Measurements from ENCODE around the gene PHLDA1. TPM values are rescaled to one million over a fixed set of nuclear protein-coding genes. Genes with fewer than 3 reads are reported as not detected.
A peak's percentile ranks its signal among the peaks of the same experiment; 100 is the strongest.

Gene PHLDA1
- total RNA-seq, 1 donor, result 52.5 TPM

GRCh38 chr12:76030341-76031080 is 1.1 kb downstream of the PHLDA1 start:
- H3K9me3 ChIP-seq (ENCODE audit: low read depth, low read length), result no peaks in the 10 kb centered on the region
- peaks cover 28% of the 10 kb centered on the region for H3K4me1 ChIP-seq (ENCODE audit: insufficient read depth, low read length)
- H3K4me3 ChIP-seq (ENCODE audit: low read length), result peak overlapping the region; percentile 62
- peaks cover 45% of the 10 kb centered on the region for H3K27me3 ChIP-seq (ENCODE audit: insufficient read depth, low read length)

DNA sequence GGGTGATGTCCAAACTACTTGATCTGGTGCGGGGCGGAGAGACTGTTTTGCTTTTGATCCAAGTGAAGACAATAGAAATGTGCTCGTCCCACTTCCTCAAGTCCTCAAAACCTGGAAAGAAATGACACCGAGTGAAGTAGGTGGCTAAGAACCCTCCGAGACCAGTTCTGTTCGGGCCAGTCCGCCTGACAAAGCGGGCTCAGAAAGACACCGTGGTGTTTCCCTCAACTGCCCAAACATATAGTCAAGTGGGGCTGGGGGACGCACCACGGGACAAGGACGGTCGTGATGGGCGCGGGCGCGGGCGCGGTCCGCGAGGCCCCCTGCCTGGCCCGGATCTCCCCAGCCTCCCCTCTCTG is 1.6 kb downstream of the PHLDA1 start:
- H3K27me3 ChIP-seq (ENCODE audit: insufficient read depth, low read length), result peaks cover 45% of the 10 kb centered on the region
- peak overlapping the region; percentile 62 for H3K4me3 ChIP-seq (ENCODE audit: low read length)
- H3K9me3 ChIP-seq (ENCODE audit: low read depth, low read length), result no peaks in the 10 kb centered on the region
- H3K4me1 ChIP-seq (ENCODE audit: insufficient read depth, low read length), result peaks cover 28% of the 10 kb centered on the region

- Histone ChIP-seq H3K9me3 (ENCODE audit: low read depth, low read length) (no peaks in the 10 kb centered on the region), H3K27me3 (ENCODE audit: insufficient read depth, low read length) (peaks cover 45% of the 10 kb centered on the region), H3K4me3 (ENCODE audit: low read length) (no peak overlapping the region), H3K4me1 (ENCODE audit: insufficient read depth, low read length) (peaks cover 28% of the 10 kb centered on the region)
These were observed 2.9 kb downstream of the PHLDA1 start for GRCh38 chr12:76028571-76029277.

GRCh38 chr12:76026643-76027063 is 4.9 kb downstream of the PHLDA1 start:
- H3K4me1 ChIP-seq (ENCODE audit: insufficient read depth, low read length), result peaks cover 18% of the 10 kb centered on the region
- H3K4me3 ChIP-seq (ENCODE audit: low read length), result no peak overlapping the region
- H3K27me3 ChIP-seq (ENCODE audit: insufficient read depth, low read length), result peaks cover 39% of the 10 kb centered on the region
- no peaks in the 10 kb centered on the region for H3K9me3 ChIP-seq (ENCODE audit: low read depth, low read length)

DNA sequence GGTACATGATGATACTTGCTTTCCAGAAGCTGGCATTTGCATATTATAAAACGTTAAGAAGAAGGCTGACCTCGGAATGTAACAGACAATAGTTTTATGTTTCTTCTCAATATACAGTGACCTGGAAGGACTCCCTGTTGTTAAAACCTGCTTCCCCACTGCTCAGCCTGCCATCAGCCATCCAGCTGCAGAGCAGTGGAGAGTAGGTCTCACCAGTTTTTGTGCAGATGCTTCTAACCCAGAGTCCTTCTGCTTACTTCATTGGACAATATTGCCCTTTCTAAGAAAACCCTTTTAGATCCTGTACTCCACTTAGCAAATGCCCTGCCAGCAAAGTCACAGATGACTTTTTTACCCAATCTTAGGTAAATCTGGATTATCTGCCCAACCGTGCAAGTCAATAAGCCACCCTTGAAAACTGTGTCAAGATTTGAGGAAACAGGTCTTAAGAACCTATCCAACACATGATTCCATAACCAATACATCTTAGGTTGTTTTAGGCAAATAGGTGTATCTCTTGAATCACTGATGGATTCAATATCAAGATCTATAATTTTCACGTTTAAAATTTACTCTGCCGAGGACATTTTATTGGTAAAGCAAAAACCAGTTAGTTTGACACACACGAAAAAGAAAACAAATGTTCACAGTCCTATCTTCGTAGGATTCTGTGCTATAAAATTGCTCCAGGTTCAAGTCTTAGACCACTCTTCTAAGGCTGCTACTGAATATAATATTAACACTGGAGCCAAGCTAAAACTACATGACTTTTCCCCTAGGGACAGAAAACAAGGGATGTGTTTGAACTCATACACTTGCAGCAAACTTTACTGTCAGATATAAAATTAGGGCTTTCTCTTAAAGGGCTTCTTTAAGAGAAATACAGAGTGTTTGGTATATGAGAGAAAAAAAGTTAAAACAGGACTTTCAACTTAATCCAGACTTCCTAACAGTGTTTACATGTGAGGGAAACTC is 5.7 kb downstream of the PHLDA1 start:
- no peak overlapping the region for H3K4me3 ChIP-seq (ENCODE audit: low read length)
- H3K27me3 ChIP-seq (ENCODE audit: insufficient read depth, low read length), result peaks cover 39% of the 10 kb centered on the region
- peaks cover 21% of the 10 kb centered on the region for H3K4me1 ChIP-seq (ENCODE audit: insufficient read depth, low read length)
- no peaks in the 10 kb centered on the region for H3K9me3 ChIP-seq (ENCODE audit: low read depth, low read length)

DNA sequence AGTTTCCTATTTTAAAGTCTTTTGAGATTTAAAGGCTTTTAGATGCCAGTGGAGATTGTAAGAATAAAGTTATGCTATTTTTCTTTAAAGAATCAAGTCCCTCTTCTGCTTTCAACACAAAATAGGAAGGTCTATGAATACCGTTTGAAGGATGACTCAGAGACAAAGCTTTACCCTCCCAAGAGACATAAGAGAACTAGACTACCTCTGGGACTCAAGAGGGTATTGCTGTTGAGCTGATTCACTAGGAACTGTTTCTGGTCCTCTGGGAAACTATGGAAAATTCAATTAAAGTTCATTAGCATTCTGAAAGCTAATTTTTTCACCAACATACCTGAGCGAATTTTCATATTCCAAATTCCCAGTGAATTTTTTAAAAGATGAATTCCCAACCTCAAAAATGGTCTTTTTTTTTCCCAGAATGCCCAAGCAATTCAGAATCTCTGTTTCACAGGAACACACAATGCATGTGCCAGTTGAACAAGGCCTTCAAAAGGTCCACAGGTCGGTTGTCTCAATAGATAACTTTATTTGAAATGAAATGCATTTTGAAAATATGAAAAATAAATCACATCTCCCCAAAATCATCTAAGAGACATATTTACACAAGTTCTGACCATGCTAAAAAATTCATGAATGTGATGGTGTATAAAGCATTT is 6.5 kb downstream of the PHLDA1 start:
- peaks cover 32% of the 10 kb centered on the region for H3K27me3 ChIP-seq (ENCODE audit: insufficient read depth, low read length)
- no peaks in the 10 kb centered on the region for H3K9me3 ChIP-seq (ENCODE audit: low read depth, low read length)
- peaks cover 21% of the 10 kb centered on the region for H3K4me1 ChIP-seq (ENCODE audit: insufficient read depth, low read length)
- H3K4me3 ChIP-seq (ENCODE audit: low read length), result no peak overlapping the region

DNA sequence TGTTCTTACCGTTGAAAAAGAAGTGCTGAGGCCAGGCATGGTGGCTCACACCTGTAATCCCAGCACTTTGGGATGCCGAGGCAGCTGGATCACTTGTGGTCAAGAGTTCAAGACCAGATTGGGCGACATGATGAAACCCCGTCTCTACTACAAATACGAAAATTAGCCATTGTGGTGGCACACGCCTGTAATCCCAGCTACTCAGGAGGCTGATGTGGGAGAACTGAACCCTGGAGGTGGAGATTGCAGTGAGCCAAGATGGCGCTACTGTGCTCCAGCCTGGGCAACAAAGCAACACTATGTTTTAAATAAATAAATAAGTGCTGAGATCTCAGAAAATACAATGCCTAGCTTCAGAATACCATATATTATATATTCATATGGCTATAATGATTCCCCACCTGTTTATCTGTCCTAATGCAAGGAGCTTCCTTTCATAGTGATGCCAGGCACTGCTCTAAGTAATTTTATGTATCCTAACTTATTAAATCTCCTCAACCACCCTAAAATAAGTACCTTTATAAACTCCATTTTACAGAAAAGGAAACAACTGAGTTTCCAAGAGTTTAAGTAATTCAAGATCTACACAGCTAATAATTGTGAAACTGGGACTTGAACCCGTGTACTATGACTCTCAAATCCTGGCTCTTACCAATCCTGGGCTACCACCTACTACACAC is 7.3 kb downstream of the PHLDA1 start:
- Histone ChIP-seq H3K27me3 (ENCODE audit: insufficient read depth, low read length) (peaks cover 24% of the 10 kb centered on the region), H3K9me3 (ENCODE audit: low read depth, low read length) (no peaks in the 10 kb centered on the region), H3K4me1 (ENCODE audit: insufficient read depth, low read length) (peaks cover 23% of the 10 kb centered on the region), H3K4me3 (ENCODE audit: low read length) (no peak overlapping the region)

DNA sequence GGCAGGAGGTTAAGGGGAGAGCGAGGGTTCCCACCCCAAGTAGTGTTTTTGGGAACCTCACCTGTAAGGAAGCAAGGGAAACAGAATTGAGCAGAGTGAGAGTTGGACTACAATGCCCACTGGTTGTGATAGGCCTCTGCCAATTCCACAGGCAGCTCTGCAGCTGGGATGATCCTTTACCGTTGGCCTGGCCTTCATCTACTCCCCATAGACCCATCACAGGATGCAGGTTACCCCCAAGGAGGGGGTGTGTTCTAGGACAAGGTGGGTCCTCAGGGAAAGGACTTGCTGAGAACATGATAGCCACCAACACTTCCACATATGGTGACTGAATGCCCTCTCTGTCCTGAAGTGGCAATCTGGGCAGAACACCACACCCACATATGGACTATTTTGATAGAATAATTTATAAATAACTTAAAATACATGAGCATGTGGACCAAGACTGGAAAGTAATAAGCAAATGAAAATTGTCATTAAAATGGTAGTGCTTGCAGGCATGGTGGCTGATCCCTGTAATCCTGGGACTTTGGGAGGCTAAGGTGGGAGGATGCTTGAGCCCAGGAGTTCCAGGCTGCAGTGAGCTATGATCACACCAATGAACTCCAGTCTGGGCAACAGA is 8.4 kb downstream of the PHLDA1 start:
- H3K4me1 ChIP-seq (ENCODE audit: insufficient read depth, low read length), result peaks cover 24% of the 10 kb centered on the region
- no peak overlapping the region for H3K4me3 ChIP-seq (ENCODE audit: low read length)
- peaks cover 13% of the 10 kb centered on the region for H3K27me3 ChIP-seq (ENCODE audit: insufficient read depth, low read length)
- H3K9me3 ChIP-seq (ENCODE audit: low read depth, low read length), result no peaks in the 10 kb centered on the region

DNA sequence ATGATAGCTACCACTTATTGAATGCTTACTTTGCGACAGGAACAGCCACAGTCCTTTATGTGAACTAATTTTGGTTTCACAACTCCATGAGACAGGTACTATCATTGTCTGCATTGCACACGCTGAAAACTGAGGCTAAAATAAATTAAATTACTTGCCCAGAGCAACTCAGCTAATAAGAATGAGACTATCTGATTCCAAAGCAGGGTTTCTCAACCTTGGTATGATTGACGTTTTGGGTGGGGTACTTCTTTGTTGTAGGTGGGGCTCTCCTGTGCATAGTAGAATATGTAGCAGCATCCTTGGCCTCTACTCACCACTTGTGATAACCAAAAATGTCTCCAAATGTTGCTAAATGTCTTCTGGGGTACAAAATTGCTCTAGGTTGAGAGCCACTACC is 9.1 kb downstream of the PHLDA1 start:
- Histone ChIP-seq H3K4me3 (ENCODE audit: low read length) (no peak overlapping the region), H3K4me1 (ENCODE audit: insufficient read depth, low read length) (peaks cover 24% of the 10 kb centered on the region), H3K27me3 (ENCODE audit: insufficient read depth, low read length) (peaks cover 7% of the 10 kb centered on the region), H3K9me3 (ENCODE audit: low read depth, low read length) (no peaks in the 10 kb centered on the region)

DNA sequence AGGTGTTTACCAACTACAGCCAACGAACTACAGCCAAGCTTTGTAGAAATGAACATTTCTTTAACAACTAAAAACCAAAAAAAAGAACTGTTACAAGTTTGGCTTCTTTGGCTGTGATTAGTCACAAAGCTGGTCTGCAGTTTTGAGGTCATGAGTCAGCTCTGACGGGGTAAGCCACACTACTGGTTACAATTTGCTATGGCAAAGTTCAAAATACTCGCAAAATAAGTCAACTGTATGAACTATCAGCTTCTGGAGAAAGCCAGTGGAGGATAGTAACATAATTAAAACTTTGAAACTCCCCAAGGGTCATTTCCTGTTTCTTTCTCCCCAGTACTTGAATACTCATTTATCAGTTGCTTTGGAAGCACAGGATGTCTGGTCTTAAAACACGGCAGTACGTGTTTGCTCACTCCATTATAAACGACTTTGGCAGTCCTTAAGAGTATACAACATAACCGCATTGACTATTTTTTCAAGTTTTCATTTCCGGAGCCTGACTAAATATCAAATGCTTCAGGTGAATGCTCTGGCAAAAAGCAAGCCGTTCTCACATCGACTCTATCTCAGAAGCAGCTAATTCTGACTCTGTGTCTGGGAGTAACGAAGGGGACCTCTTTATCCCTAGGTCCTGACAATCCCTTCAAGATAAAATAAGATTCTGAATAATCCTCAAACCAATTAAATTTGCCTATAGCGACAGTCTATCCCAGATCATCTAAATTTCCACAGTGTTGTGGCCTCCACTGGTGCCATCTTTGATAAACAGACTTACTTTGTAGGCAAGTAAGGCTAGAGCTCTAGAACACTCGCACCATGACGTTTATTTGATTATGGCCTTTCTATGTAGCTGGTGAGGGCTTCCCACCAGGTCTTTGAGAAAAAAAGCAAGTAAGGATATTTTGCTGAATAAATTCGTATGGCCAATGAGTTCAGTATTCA is 10.6 kb downstream of the PHLDA1 start:
- Histone ChIP-seq H3K27me3 (ENCODE audit: insufficient read depth, low read length) (no peaks in the 10 kb centered on the region), H3K9me3 (ENCODE audit: low read depth, low read length) (no peaks in the 10 kb centered on the region), H3K4me3 (ENCODE audit: low read length) (no peak overlapping the region), H3K4me1 (ENCODE audit: insufficient read depth, low read length) (peaks cover 24% of the 10 kb centered on the region)

DNA sequence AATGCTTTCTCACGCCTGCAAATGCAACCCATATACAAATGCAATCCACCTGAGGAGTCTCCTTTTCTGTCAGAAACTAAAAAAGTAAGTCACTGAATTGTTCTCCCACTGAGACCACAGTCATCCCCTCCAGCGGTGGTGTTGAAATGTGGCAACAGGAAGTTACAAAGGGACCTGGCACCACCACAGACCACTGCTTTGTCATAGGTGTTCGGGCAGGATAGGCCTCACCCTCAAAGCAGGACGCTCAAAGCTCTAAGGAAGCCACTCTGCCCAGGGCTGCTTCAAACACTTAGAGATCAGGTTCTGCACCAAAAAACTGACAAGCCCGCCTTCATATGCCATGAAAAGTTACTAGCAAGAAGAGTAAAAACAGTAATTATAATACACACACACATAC is 11.3 kb downstream of the PHLDA1 start:
- H3K27me3 ChIP-seq (ENCODE audit: insufficient read depth, low read length), result no peaks in the 10 kb centered on the region
- peaks cover 24% of the 10 kb centered on the region for H3K4me1 ChIP-seq (ENCODE audit: insufficient read depth, low read length)
- no peak overlapping the region for H3K4me3 ChIP-seq (ENCODE audit: low read length)
- H3K9me3 ChIP-seq (ENCODE audit: low read depth, low read length), result no peaks in the 10 kb centered on the region

DNA sequence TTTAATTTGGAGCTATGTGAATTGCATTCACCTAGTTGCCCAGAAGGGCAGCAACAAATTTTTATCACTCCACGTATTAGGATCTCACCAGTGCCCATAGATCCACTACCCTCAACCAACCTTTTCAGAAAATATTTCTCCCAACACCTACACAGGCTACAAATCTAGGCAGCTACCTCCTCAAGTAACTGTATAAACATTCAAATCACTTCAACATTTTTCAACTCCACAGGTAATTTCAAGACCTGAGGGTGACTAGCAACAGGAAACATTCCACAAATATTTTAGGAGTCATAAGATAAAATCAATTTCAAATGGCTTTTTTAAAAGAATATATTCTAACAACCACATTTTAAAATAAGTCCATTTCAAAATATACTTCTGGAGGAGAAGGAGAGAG is 12.9 kb downstream of the PHLDA1 start:
- H3K4me3 ChIP-seq (ENCODE audit: low read length), result no peak overlapping the region
- no peaks in the 10 kb centered on the region for H3K9me3 ChIP-seq (ENCODE audit: low read depth, low read length)
- H3K4me1 ChIP-seq (ENCODE audit: insufficient read depth, low read length), result peaks cover 24% of the 10 kb centered on the region
- H3K27me3 ChIP-seq (ENCODE audit: insufficient read depth, low read length), result no peaks in the 10 kb centered on the region

GRCh38 chr12:76018111-76018510 is 13.5 kb downstream of the PHLDA1 start:
- no peak overlapping the region for H3K4me3 ChIP-seq (ENCODE audit: low read length)
- H3K4me1 ChIP-seq (ENCODE audit: insufficient read depth, low read length), result peaks cover 24% of the 10 kb centered on the region
- no peaks in the 10 kb centered on the region for H3K27me3 ChIP-seq (ENCODE audit: insufficient read depth, low read length)
- no peaks in the 10 kb centered on the region for H3K9me3 ChIP-seq (ENCODE audit: low read depth, low read length)

All from mononuclear cell (primary cell).